NCI-H146 treated with DMSO at 0.1 percent for 48 hours (cell line): ENCODE measurements around the gene RANGRF.

Source experiments
- DNase-seq: peaks from one replicate; lab custom pipeline; 2025; ENCODE audit not compliant: unreplicated experiment; lab: John Stamatoyannopoulos, UW

Gene RANGRF

GRCh38 chr17:8273884-8274444 is 14.5 kb upstream of the RANGRF start:
- no peak for DNase-seq

- DNase-seq: no peak
Measured at GRCh38 chr17:8274816-8275215, 13.7 kb upstream of the RANGRF start.

GRCh38 chr17:8275421-8276290 is 12.8 kb upstream of the RANGRF start:
- DNase-seq: no peak

GRCh38 chr17:8277317-8277716 is 11.2 kb upstream of the RANGRF start:
- no peak for DNase-seq

- no peak for DNase-seq
Measured at GRCh38 chr17:8282345-8282744, 6.1 kb upstream of the RANGRF start.

- DNase-seq: no peak
Measured at GRCh38 chr17:8283356-8283755, 5.1 kb upstream of the RANGRF start.

- DNase-seq: no peak
Measured at GRCh38 chr17:8284126-8284525, 4.3 kb upstream of the RANGRF start.

- no peak for DNase-seq
Measured at GRCh38 chr17:8285270-8286181, 2.9 kb upstream of the RANGRF start.

- peak; percentile 53 for DNase-seq
Measured at GRCh38 chr17:8287651-8288335, 677 bp upstream of the RANGRF start.

GRCh38 chr17:8289103-8289397 is 580 bp downstream of the RANGRF start:
- no peak for DNase-seq

- no peak for DNase-seq
Measured at GRCh38 chr17:8290043-8290442, 1.6 kb downstream of the RANGRF start.

- DNase-seq: no peak
Measured at GRCh38 chr17:8292639-8293395, 4.3 kb downstream of the RANGRF start.

- no peak for DNase-seq
Measured at GRCh38 chr17:8294361-8294760, 5.9 kb downstream of the RANGRF start.

GRCh38 chr17:8294814-8295316 is 6.4 kb downstream of the RANGRF start:
- DNase-seq: no peak

GRCh38 chr17:8300226-8300625 is 11.8 kb downstream of the RANGRF start:
- no peak for DNase-seq

- peak; percentile 70 for DNase-seq
Measured at GRCh38 chr17:8300627-8301242, 12.3 kb downstream of the RANGRF start.

GRCh38 chr17:8310601-8311123 is 22.2 kb downstream of the RANGRF start:
- DNase-seq: no peak

- no peak for DNase-seq
Measured at GRCh38 chr17:8311131-8311790, 22.8 kb downstream of the RANGRF start.

- no peak for DNase-seq
Measured at GRCh38 chr17:8312251-8312650, 23.8 kb downstream of the RANGRF start.
